ENCODE data around the gene CACNA1B.

CACNA1B gene

DNA sequence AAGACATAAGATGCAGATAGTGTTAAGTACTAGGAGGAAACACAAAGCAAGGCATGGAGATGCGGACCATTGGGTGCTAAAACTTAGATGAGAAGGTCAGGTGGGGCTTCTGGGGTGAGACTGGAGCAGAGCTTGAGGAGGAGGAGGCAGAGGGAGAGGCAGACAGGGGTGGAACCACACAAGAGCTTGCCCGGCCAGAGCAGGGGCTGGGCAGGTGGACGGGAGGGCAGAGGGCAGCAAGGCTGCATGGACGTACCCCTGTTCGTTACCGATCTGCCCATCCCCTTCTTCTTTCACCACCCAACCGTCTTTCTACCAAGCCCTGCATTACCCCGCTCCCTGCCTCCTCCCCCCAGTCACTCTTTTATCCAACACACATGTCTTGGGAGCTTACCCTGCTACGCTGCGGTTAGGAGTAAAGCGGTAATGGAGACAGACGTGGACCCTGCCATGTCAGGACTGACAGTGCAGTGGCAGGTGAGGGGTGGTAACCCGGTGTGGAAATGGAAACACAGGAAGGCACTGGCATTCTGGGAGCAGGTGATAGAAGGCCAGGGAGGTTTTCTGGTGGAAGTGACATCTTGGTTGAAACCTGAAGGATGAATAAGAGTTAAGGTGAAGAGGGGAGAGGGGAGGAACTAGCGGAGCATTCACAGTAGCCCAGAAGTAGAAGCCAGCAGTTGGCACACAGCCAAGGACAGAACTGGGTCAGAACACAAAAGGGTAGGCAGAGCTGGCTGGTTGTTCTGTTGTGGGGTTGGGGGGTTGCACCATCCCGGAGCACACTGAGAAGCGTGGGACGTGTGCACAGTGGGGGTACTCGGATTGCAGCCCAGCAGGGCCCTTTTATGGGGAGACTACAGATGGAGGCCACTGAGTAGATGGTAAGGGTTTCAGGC lies 167.2 kb downstream of the CACNA1B start:
- no peak for DNase-seq

DNA sequence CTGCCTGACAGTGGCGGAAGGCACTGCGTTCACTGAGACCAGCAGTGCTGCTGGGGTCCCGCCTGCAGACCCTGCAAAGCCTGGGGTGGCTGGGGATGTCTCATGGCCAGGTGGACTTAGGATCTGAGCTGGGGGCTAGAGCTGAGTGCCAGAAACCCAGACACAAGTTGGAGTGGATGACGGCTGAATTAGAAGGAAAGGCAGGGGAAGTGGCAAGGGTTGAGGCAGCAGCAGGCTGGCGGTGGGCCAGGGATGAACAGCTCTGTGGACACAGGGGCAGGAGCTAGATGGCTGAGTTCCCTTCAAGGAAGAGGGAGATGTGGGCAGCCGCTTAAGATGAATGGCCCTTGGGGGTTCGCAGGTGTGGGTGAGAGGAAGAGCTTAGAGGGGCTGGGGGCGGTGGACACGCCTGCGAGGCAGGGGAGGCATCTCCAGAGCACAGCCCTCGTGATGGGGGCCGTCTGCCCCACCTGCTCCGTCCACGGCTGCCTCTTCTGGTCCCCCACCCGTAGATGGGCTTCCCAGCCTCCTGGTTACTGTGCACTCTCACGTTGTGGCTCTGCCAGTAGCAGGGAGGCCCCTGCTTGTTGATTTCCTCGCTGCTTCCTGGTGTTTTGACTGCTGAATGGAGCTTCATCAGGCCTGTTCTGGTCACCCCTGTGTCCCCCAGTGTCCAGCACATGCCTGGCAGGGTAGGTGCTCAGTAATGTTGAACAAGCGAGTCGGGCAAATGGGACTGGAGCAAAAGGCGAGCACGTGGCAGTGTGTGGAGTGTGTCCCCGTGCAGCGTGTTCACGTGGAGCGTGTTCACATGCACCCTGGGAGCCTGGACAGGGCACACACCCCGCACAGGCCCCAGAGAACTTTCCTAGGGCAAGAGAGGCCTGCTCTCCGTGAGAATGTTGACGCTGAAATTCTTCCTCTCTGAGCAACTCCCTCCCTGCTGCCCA lies 168.2 kb downstream of the CACNA1B start:
- no peak for DNase-seq

DNA sequence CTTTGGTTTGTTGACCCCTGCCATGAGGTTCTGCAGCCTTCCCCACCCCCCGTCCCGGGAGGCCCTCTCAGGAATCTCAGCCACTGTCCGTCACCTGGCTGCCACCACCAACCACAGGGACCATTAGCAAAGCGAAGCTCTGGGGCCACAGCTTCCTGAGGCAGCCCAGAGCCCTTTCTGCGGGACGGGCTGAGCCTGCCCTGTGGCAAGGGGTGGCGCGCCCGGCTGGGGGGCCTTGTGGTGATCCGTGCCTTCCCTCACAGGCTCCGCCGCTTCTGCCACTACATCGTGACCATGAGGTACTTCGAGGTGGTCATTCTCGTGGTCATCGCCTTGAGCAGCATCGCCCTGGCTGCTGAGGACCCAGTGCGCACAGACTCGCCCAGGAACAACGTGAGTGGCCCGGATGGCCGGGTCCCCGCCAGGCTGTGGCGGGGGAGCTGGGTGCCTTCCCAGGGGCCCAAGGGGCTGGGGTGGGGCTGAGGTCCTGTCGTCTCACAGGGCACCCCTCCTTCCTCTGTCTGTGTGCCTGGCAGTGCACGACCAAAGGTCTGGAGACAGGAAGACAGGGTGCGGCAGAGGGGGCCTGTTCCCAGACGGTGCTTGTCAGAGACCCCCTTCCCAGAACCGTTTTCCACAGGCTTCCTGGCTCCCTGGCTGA lies 169.2 kb downstream of the CACNA1B start:
- DNase-seq: no peak

DNA sequence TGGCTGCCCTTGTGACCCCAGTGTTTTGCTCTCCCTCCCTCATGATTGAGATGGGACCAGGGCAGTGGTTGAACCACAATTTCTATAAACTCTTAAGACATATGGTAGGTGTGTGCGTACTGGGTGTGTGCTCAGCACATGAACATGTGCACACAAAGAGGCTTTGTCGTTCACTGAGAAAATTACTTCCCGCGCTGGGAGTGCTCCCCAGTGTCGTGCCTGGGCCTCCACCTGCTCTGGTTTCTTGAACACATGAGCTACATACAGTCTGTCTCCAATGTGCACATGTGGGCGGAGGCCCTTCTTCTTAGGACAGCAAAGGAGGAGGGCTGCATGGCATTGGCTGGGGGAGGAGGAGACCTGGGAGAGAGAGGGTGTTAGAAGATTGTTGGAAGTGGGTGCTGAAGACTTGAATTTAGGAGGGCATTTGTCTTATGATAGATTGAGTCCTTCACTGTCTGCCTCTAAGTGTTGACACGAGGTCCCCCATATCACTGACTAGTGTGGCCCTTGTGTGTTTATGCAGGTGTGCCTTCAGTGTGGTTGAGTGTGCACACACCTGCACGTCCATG lies 170.0 kb downstream of the CACNA1B start:
- DNase-seq: no peak

DNA sequence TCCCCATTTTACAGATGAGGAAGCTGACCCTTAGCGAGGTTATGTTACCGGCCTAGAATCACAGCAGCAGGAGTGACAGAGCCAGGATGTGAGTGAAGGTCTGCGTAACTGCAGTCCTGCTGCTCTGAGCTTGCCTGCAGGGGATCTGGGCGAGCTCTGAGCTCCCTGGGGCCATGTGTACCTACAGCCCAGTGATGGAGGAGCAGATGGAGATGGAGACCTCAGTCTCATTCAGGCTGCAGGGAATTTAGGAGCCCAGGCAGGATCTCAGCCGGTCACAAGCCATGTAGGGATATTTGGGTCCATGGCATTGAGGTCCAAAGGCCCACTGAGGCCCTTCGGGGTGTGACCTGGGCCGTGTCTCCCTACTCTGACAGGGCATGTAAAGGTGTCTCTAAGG lies 170.6 kb downstream of the CACNA1B start:
- DNase-seq: no peak

DNA sequence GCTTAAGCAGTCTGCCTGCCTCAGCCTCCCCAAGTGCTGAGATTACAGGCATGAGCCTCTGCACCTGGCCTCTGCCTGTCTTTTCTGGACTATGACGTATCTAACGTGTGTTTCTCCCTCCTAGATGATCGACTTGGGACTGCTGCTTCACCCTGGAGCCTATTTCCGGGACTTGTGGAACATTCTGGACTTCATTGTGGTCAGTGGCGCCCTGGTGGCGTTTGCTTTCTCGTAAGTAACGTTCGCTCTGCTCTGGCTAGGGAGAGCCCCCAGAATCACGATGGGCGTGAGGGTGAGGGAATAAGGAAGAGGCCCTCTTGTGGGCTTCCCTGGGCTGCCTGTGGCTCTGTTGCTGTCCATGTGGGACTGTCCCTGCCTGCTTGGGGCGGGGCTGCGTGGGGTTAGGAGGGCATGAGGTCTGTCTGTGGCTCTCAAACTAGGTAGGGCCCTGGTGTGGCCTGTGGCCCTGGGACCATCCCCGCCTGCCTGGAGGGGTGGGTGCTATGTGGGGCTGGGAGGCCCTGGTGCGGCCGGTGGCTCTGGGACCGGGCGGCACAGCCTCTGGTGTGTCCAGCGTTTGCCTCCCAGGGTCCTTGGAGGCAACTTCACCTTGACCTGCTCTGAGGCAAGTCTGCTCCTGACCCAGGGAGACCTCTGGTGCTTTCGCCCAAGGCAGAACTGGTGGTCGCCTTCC lies 171.7 kb downstream of the CACNA1B start:
- DNase-seq: no peak

DNA sequence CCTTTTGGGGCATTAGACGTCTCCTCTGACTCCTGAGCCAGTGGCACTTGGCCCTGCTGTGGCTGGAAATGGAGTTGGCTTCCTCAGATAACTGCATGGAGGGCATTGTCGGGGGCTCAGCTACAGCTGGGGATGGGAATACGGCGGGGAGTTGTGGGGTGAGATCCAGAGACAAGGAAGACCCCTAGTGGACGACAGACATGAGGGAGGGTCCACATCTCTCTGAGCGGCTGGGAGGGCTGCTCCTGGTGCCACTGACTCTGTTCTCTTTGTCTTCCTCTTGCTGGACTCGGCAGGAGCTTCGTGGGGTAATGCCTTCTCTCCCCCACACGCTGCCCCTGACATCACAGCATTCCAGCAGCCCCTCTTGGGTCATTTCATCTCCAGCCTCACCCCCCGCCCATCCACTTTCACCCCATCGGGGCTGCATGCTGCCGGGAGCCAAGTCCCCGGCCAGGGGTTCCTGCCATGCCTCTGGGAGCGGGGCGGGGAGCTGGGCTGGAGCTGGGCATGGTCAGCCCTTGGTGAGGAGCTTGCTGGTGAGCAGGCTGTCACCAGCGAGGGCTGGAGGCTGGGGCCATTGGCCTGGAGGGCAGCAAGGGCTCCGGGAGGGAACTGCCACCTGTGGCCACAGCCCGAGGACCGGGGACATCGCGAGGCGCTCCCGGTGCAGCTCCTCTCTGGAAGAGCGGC lies 172.3 kb downstream of the CACNA1B start:
- no peak for DNase-seq

DNA sequence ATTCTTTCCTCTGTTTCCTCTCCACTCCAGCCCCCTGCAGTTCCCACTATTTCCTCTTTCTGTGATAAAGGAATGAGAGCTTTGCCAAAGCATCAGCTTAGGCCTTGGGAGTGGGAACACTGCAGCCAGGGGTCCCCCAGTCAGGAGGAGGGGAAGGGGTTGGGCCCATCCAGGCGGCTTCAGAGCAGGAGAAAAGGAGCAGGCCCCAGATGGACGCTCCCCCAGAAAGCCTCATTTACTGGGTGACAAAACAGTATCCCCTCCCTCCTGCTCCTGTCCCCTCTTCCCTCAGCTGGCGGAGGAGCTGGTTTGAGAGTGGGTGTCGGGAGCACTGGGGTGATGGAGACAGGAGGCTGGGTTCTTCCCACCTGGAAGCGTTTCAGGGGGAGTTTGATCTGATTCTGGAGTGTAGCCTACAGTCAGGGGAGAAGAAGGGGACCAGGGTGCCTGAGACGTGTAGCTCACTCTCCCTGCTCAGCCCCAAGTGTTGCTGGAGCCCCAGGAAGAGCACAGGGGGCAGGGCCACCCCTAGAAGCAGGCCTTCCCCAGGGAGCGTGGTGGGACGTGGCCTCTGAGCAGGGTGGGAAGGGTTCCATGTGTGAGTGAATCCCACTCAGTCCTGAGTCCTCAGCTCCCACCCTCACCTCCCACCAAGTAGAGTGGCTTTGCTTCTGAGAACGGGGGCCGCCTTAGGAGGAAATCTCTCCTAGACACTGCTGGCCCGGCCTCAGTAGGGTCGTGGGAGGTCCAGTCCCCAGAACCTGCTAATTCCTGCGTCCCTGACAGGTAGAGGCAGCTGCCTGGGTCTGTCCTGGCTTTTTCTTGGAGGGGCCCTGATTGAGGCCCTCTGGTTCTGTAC lies 173.1 kb downstream of the CACNA1B start:
- no peak for DNase-seq

DNA sequence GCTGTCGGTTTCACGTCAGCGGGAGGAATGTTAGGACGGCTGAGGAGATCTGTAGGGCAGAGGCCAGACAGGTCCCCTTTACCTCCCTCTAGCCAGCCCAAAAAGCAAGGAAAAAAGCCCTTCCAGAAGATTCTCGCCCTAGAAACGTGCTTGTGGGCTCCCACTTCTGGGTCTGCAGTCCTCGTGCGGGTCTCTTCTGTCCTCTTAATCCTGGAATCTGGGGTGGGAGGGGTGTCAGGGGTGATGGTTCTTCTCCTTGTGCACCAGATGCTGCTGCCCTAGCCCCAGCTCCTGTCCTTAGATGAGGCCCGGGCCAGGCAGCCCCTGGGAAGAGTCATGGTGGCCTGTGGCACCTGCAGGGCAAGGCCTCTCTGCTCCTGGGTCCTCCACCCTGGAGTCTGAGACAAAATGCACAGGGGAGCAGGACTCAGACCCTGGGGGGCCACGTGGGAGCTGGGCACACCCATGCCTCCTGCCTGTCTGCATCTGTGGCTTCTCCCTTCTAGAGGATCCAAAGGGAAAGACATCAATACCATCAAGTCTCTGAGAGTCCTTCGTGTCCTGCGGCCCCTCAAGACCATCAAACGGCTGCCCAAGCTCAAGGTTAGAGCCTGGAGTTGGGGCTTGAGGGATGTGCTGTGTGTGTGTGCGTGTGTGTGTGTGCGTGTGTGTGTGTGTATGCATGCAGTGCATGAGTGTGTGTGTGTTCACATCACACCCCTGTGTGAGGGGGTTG lies 174.2 kb downstream of the CACNA1B start:
- no peak for DNase-seq

DNA sequence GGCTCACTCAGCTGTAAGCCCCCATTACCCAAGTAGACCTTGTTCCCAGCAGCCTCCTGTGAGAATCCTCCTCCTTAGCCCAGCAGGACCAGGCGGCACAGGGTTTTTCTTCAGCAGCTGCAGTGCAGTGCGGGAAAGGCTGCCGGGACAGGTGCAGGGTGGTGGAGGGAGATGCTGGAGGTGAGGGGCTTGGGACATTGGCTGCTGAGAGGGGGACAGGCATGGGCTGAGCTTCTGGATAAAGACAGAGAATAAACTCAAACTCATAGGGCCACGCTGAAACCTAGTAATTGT lies 174.7 kb downstream of the CACNA1B start:
- DNase-seq: no peak

DNA sequence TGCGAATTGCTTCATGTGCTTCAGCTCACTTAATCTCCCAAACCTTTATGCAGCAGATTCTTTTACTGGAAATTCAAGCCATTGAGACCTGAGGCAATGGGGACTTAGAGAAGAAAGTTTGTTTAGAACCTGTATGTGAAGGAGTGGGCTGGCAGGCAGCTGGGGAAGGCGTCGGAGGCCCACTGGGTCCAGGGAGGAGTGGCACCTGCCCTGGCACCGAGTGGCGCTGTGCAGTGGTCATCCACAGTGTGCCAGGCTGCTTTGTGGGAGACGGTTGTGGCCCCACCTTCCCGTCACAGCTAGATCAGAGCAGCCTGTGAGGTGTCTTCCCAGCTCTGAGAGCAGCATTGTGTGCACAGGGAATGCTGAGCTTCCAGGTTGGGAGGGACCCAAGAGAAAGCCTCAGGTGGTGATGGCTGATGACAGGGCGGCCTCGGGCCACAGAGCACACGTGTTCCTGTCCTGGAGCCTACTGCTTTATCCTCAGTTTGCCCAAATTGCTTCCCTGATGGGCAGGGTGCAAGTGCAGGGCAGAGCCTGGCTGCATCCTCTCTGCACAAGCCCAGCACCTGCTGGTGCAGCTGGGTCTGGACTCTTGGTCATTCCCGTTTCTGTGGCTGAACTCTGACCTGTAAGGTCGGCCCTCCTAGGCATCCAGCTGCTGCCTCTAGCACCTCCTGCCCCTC lies 175.2 kb downstream of the CACNA1B start:
- DNase-seq: no peak

DNA sequence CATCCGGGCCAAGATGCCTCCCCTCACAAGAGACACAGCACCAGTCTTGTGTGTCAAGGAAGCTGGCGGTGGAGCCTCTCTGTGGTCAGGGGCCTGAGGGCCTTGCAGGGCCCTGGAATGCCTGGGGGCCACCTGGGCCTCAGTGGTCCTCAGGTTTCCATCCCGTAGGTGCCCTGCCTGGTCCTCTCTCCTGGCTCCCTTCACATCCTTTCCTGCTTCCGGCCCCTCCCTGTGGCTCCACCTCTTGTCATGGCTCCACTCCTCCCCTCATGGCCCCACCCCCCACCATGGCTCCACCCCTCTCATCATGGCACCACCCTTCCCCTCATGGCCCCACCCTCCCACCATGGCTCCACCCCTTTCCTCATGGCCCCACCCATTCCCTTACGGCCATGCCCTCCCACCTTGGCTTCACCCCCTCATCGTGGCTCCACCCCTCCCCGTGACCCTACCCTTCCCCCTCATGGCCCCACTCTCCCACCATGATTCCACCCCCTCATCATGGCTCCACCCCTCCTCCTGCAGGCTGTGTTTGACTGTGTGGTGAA lies 175.8 kb downstream of the CACNA1B start:
- DNase-seq: no peak

DNA sequence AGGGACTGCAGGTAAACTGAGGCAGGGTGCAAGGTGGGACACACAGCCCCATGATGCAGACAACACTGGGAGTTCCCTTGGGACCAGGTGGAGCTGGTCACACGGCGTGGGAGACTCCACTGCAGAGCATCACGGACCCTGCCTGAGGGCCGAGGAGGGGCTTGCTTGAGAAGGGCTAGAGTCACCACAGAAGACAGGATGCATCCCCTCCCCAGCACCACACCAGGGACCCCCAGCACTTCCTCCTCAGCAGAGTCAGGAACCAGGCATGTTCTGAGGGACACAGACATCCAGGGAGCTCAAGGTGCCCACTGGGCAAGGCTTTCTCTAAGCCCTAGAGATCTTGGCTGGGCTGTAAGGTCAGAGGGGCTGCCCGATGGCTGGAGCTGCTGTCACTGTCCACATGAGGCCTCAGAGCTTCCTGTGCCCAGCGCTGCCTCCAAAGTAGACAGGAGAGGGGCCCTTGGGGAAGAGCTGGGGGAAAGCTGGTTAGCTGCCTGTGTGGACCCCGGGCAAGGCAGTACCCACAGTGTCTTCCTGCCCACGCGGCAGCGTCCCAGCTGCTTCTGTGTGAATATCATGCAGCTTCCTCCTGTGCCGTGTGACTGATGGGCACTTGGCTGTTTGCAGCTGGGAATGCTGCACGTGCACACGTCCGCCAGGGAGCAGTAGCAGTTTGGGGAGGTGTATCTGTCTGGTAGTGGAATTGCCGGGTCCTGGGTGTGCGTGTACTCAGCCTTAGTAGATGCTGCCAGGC lies 176.6 kb downstream of the CACNA1B start:
- DNase-seq: no peak

DNA sequence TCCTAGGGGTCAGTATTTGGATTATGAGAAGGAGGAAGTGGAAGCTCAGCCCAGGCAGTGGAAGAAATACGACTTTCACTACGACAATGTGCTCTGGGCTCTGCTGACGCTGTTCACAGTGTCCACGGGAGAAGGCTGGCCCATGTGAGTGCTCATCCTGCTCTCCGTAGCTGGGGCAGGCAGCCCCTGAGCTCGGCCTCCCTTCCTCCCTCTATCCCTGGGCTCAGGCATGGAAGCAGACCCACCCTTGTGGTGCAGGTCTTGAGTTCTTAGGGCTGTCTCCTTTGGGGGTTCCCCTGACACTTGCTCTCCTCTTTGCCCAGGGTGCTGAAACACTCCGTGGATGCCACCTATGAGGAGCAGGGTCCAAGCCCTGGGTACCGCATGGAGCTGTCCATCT lies 180.1 kb downstream of the CACNA1B start:
- no peak for DNase-seq

DNA sequence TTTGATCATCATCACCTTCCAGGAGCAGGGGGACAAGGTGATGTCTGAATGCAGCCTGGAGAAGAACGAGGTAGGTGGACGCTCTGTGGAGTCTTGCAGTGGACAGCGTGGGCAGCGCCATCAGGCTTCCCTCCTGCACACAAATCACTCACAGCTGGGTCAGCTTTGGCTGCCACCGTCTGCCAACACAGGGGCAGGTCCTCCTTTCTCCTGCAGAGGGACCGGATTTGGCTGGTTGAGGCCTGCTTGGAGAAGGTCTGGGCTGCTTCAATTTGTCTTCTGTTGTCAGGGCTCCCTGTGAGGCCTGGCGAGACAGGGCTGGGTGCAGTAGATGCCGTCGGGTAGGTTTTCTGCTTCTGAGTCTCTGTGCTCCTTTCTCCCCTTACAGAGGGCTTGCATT lies 180.6 kb downstream of the CACNA1B start:
- DNase-seq: no peak

DNA sequence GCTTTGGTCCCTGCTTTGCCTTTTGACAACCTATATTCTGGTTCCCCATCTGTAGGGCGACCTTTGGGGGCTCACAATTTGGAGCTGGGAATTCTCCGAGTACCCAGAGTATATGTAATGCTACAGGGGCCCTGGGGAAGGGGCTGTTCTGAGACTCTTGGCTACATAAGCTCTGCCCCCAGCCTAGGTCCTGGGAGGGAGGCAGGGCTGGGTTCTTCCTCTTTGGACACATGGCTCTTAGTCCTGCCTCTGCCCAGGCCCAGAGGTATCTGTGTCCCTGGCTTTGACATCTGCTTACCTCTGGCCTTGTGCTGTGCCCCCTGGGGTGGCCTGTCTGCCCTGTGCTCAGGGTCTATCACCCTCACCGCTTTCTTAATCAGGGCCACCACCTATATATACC lies 181.6 kb downstream of the CACNA1B start:
- DNase-seq: no peak

DNA sequence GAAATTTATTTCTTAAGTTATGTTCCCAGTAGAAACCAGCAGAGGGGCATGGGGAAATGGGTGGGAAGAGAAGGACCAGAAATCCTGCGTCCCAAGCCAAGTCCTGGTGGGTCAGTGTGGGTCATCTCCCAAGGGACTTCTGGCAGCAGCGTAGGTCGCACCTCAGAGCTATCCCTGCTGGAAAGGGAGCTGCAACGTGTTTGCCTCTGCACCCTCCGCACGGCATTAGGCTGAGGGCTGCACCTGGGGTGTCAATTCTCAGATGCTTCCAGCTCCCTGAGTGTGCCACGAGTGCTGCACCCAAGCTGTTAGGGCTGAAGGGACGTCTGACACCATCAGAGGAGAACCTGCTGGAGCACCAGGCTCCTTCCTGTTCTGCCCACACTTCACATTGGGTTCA lies 182.8 kb downstream of the CACNA1B start:
- DNase-seq: no peak

DNA sequence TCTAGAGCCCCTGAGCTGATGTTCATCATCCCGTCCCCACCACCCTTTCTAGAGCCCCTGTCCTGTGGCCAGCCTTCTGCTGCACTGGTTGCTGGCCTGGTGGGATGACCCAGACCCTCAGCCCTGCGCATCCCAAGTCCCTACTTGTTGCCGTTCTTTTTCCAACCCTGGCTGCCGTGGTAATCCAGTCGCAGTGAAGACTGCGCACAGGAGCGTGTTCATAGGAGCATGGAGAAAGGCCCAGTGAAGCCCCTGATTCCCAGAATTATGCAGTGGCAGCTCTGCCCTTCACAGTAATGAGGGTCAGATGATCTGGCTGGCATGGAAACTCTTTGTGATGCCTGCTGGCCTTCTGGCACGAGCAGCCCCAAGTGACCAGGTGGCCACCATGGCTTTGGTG lies 183.3 kb downstream of the CACNA1B start:
- DNase-seq: no peak
